GM12878 (cell line): ENCODE measurements around the gene ZDHHC17. TPM values are rescaled to one million over a fixed set of nuclear protein-coding genes. Genes with fewer than 3 reads are reported as not detected.

Source experiments
- ATAC-seq: fragments of 200-7000 bp; cut with Tn5 transposase; 3 replicates; pipeline ENCODE4 v1.9.1; 2020; ENCODE audit warnings: mild to moderate bottlenecking, moderate library complexity
- BruUV-seq: library from RNA; stranded (reverse); fragments of 400-500 nt; replicated peaks from 2 replicates; lab custom pipeline; 2021; lab: Mats Ljungman, UMichigan
- CTCF ChIA-PET: fragments of 300-600 bp; sonication (Branson Sonifier 250); formaldehyde crosslinking; extraction: SDS; loops from one replicate; lab custom pipeline; 2021; ENCODE audit warnings: inconsistent platforms; lab: Yijun Ruan, JAX
- POLR2A ChIA-PET: fragments of 350-600 bp; formaldehyde crosslinking; extraction: SDS; loops from one replicate; lab custom pipeline; 2021; ENCODE audit warnings: inconsistent platforms; lab: Charles Lee
- RAD21 ChIA-PET: fragments of 300-600 bp; sonication (Branson Sonifier 250); formaldehyde crosslinking; loops from one replicate; lab custom pipeline; 2023; ENCODE audit warnings: antibody characterized with exemption; ENCODE audit not compliant: unreplicated experiment; lab: Charles Lee
- SMC1A ChIA-PET: fragments of 300-600 bp; sonication (Branson Sonifier 250); formaldehyde crosslinking; loops from one replicate; lab custom pipeline; 2023; ENCODE audit not compliant: unreplicated experiment, uncharacterized antibody; lab: Charles Lee
- DNase-seq: peaks from one replicate; pipeline ENCODE4 v3.0.0-alpha.2; 2011; ENCODE audit warnings: low read depth, low spot score
- FAIRE-seq: peaks from 3 replicates; lab custom pipeline; 2011; peaks lifted over from hg19 to GRCh38; lab: Jason Lieb, UNC
- H2AFZ ChIP-seq: 2 replicates; pipeline ENCODE4 v1.6.0; 2011; ENCODE audit warnings: low read depth, low read length, control low read depth; ENCODE audit not compliant: control insufficient read depth
- H3K27ac ChIP-seq: 2 replicates; pipeline ENCODE4 v1.5.1; 2011; ENCODE audit warnings: control low read depth; ENCODE audit not compliant: control insufficient read depth, insufficient read depth
- H3K27me3 ChIP-seq, 2 experiments: replicated peaks in 1 of 2; 2 replicates each; pipeline versions ENCODE4 v1.6.0 to v1.6.1; 2011; ENCODE audit warnings: low read length in 1 of 2; ENCODE audit not compliant: control insufficient read depth in 2 of 2, insufficient read depth in 2 of 2
- H3K36me3 ChIP-seq, 2 experiments: 2 replicates each; pipeline ENCODE4 v1.5.1; 2011; ENCODE audit warnings: low read length in 1 of 2; ENCODE audit not compliant: control insufficient read depth in 2 of 2, insufficient read depth in 2 of 2
- H3K4me1 ChIP-seq: 2 replicates; pipeline ENCODE4 v1.6.1; 2011; ENCODE audit warnings: mild to moderate bottlenecking, low read length, moderate library complexity, mixed read lengths; ENCODE audit not compliant: control insufficient read depth, insufficient read depth
- H3K4me2 ChIP-seq: 2 replicates; pipeline ENCODE4 v1.6.0; 2011; ENCODE audit warnings: control low read depth; ENCODE audit not compliant: control insufficient read depth, insufficient read depth
- H3K4me3 ChIP-seq: fragments of 200-600 bp; sonication (generic); 2 replicates; pipeline ENCODE4 v1.5.1; 2016
- H3K79me2 ChIP-seq: 2 replicates; pipeline ENCODE4 v1.6.0; 2011; ENCODE audit warnings: low read length; ENCODE audit not compliant: control insufficient read depth, insufficient read depth
- H3K9ac ChIP-seq: 2 replicates; pipeline ENCODE4 v1.8.0; 2011; ENCODE audit warnings: low read length, control low read depth, mixed read lengths; ENCODE audit not compliant: control insufficient read depth, insufficient read depth
- H3K9me3 ChIP-seq: replicated peaks from 3 replicates; pipeline ENCODE4 v1.5.1; 2011; ENCODE audit warnings: mild to moderate bottlenecking, low read length; ENCODE audit not compliant: control insufficient read depth, insufficient read depth
- H4K20me1 ChIP-seq: 2 replicates; pipeline ENCODE4 v1.6.0; 2011; ENCODE audit not compliant: control insufficient read depth, insufficient read depth
- BCL3 ChIP-seq: IDR thresholded peaks from 2 replicates; pipeline ENCODE4 v1.6.1; 2011; ENCODE audit warnings: borderline replicate concordance, low read depth, mild to moderate bottlenecking, moderate library complexity, low read length; ENCODE audit not compliant: insufficient read depth, poor library complexity, severe bottlenecking
- CTCF ChIP-seq, 3 experiments: IDR thresholded peaks in 2 of 3; conservative IDR thresholded peaks in 1 of 3; 2 replicates each; pipeline ENCODE4 v1.5.1; 2011; ENCODE audit warnings: low read depth in 3 of 3, low read length in 3 of 3, mild to moderate bottlenecking in 3 of 3, control low read depth in 2 of 3, moderate library complexity in 2 of 3, inconsistent platforms in 1 of 3, mixed read lengths in 1 of 3; ENCODE audit not compliant: control insufficient read depth in 2 of 3, insufficient read depth in 1 of 3; ENCODE audit errors: extremely low read depth in 1 of 3
- JUND ChIP-seq: IDR thresholded peaks from 2 replicates; pipeline ENCODE4 v1.6.1; 2012; ENCODE audit warnings: low read depth, mild to moderate bottlenecking, low read length, improper control_type of control experiment, moderate library complexity
- KDM1A ChIP-seq: fragments of 200-600 bp; sonication (generic); IDR thresholded peaks from 2 replicates; pipeline ENCODE4 v1.6.1; 2016; ENCODE audit warnings: borderline replicate concordance
- NFYA ChIP-seq: IDR thresholded peaks from 2 replicates; pipeline ENCODE4 v1.6.1; 2011; ENCODE audit warnings: low read depth, mild to moderate bottlenecking, low read length, improper control_type of control experiment, borderline replicate concordance
- NR2C1 ChIP-seq: fragments of 450-650 bp; IDR thresholded peaks from 2 replicates; pipeline ENCODE4 v1.6.1; 2017; ENCODE audit warnings: antibody characterized with exemption, mild to moderate bottlenecking, moderate library complexity
- RFX5 ChIP-seq: IDR thresholded peaks from 2 replicates; pipeline ENCODE4 v1.6.1; 2011; ENCODE audit warnings: low read depth, low read length, improper control_type of control experiment
- SUZ12 ChIP-seq: fragments of 200-600 bp; sonication (generic); IDR thresholded peaks from one replicate; pipeline ENCODE4 v1.6.1; 2018; ENCODE audit warnings: antibody characterized with exemption, mild to moderate bottlenecking; ENCODE audit not compliant: unreplicated experiment
- TCF3 ChIP-seq: IDR thresholded peaks from 2 replicates; pipeline ENCODE4 v1.6.1; 2012; ENCODE audit warnings: low read depth, mild to moderate bottlenecking, low read length, borderline replicate concordance; ENCODE audit not compliant: insufficient read depth
- USF1 ChIP-seq: IDR thresholded peaks from 2 replicates; pipeline ENCODE4 v1.6.1; 2011; ENCODE audit warnings: borderline replicate concordance, low read depth, mild to moderate bottlenecking, moderate library complexity, mixed read lengths, low read length; ENCODE audit not compliant: insufficient read depth; ENCODE audit errors: extremely low read length
- ZNF217 ChIP-seq: fragments of 450-650 bp; IDR thresholded peaks from 2 replicates; pipeline ENCODE4 v1.6.1; 2017; ENCODE audit warnings: antibody characterized with exemption, mild to moderate bottlenecking
- WGBS: methylation state at CpG from one replicate; pipeline ENCODE4 v1.1.6; 2016; ENCODE audit warnings: low lambda C conversion rate; ENCODE audit not compliant: insufficient replicate concordance, insufficient coverage; ENCODE audit errors: missing lambda C conversion rate; 5-methylcytosine and 5-hydroxymethylcytosine counted together
- in situ Hi-C: fragments of 300-500 bp; cut with MboI; formaldehyde crosslinking; loops from 9 replicates; pipeline ENCODE4 v1.14.3; 2018; ENCODE audit warnings: mixed read lengths
- intact Hi-C: fragments of 100-400 bp; cut with micrococcal nuclease; formaldehyde crosslinking; loops from one replicate; pipeline ENCODE4 v1.14.2; 2022; ENCODE audit not compliant: unreplicated experiment
- polyA plus RNA-seq, 11 experiments: library from polyadenylated mRNA; depleted of rRNA in 4 of 11; unstranded in 6 of 11; stranded (reverse) in 5 of 11; fragments of >200 nt; fragmentation: Nextera tagmentation in 4 of 11; fragmentation: Illumina TruSeq in 1 of 11; extraction: Ambion mirVana in 4 of 11; extraction: Trizol in 1 of 11; gene quantifications; 1 replicate in 1 of 11; 2 replicates in 10 of 11; pipeline versions ENCODE4 v1.2.1 to v1.2.3, GENCODE V29; 2011 to 2016; ENCODE audit warnings: inconsistent platforms in 2 of 11, missing spikeins in 2 of 11, low read depth in 1 of 11
- total RNA-seq, 4 experiments: library from RNA; depleted of rRNA in 3 of 4; stranded (reverse); fragments of >200 nt in 3 of 4; fragmentation: Illumina TruSeq in 1 of 4; extraction: Trizol in 1 of 4; gene quantifications; 2 replicates each; pipeline versions ENCODE4 v1.2.1 to v1.2.3, GENCODE V29; 2013 to 2021
- TF ChIP-seq, protein P1 (sequence below): fragments of 150-350 bp; IDR thresholded peaks from 2 replicates; pipeline ENCODE4 v1.6.1; 2016; ENCODE audit warnings: low read depth, low read length

Gene ZDHHC17
- total and polyA plus RNA-seq, 10 of the 15 experiments (the other 5 are each of a cell fraction or from before 2014, with no cell fraction given) = 4.3 to 50.0 (median 19.3) TPM

DNA sequence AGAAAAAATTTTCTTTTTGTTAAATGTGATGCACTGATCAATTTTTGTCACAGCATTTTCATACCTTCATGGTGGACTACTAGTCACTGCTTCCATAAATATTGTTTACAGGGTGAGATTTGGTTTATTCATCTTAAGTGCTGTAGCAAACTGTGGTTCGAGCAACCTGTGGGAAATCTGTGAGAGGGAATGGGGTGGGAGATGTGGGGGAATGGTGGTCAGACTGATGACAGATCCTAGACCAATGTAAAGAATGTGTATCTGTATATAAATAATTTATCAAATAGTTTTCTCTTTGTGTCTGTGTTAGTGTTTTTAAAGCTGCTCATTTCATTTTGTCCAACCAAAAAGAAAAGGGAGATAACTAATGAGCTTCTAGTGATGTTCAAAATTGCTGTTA is 88.2 kb downstream of the ZDHHC17 start (continued):
- TF ChIP-seq CTCF (IDR thresholded peaks at IDR 0.05 in 2 of 3, conservative IDR thresholded peaks at IDR 0.05 in 1 of 3; ENCODE audit: control insufficient read depth in 2 of 3, extremely low read depth in 1 of 3, insufficient read depth in 1 of 3, low read depth in 3 of 3, low read length in 3 of 3) (no peak), NFYA (no peak), USF1 (no peak)

- Histone ChIP-seq H3K79me2 (no peaks in the 10 kb centered on the region), H3K9me3 (no peaks in the 10 kb centered on the region), H3K4me1 (no peaks in the 10 kb centered on the region), H3K4me2 (no peak overlapping the region), H3K27ac (no peak overlapping the region), H3K27me3 (no peaks in the 10 kb centered on the region), H3K9ac (no peak overlapping the region), H3K4me3 (no peak overlapping the region), H3K36me3 (no peaks in the 10 kb centered on the region; a peak in 1 of 4 replicates), H4K20me1 (no peaks in the 10 kb centered on the region), H2AFZ (no peak overlapping the region)
- intact Hi-C loops = no loop called here
- in situ Hi-C loops = no loop called here
- RAD21 ChIA-PET = no interaction called here
- SMC1A ChIA-PET = interaction anchor here (0.8 to 1.6 kb wide), 3 partner anchors 14 to 47 kb away, joined by 3 to 5 read pairs (median 4); no protein-coding TSS in a partner anchor
- FAIRE-seq (no peak), DNase-seq (no peak), ATAC-seq (no peak)
- WGBS = 95% methylated on average over 4 of the region's 4 CpGs
- POLR2A ChIA-PET = no interaction called here
- CTCF ChIA-PET = interaction anchor here (0.9 kb wide), 1 partner anchor 15 kb away, joined by 4 read pairs; no protein-coding TSS in a partner anchor
- no TSS peak for BruUV-seq
- TF ChIP-seq USF1 (no peak), SUZ12 (no peak), BCL3 (no peak), NR2C1 (no peak), KDM1A (no peak), TCF3 (no peak), JUND (no peak), RFX5 (no peak), ZNF217 (no peak)
- TF ChIP-seq, protein P1, sequence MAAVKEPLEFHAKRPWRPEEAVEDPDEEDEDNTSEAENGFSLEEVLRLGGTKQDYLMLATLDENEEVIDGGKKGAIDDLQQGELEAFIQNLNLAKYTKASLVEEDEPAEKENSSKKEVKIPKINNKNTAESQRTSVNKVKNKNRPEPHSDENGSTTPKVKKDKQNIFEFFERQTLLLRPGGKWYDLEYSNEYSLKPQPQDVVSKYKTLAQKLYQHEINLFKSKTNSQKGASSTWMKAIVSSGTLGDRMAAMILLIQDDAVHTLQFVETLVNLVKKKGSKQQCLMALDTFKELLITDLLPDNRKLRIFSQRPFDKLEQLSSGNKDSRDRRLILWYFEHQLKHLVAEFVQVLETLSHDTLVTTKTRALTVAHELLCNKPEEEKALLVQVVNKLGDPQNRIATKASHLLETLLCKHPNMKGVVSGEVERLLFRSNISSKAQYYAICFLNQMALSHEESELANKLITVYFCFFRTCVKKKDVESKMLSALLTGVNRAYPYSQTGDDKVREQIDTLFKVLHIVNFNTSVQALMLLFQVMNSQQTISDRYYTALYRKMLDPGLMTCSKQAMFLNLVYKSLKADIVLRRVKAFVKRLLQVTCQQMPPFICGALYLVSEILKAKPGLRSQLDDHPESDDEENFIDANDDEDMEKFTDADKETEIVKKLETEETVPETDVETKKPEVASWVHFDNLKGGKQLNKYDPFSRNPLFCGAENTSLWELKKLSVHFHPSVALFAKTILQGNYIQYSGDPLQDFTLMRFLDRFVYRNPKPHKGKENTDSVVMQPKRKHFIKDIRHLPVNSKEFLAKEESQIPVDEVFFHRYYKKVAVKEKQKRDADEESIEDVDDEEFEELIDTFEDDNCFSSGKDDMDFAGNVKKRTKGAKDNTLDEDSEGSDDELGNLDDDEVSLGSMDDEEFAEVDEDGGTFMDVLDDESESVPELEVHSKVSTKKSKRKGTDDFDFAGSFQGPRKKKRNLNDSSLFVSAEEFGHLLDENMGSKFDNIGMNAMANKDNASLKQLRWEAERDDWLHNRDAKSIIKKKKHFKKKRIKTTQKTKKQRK = no peak
Measured at GRCh38 chr12:76855271-76855670, 91.4 kb downstream of the ZDHHC17 start.
